K562 treated with DMSO at 1 percent for 4 hours (cell line): ENCODE data around the gene HIBCH. TPM values are rescaled to one million over a fixed set of nuclear protein-coding genes. Genes with fewer than 3 reads are reported as not detected.

Experiments used
- total RNA-seq: library from RNA; unstranded; fragments of 300-600 nt; gene quantifications from 2 replicates; pipeline ENCODE4 v1.2.3, GENCODE V29; 2022; ENCODE audit not compliant: insufficient read depth

The HIBCH gene
- total RNA-seq, result 9.7 and 15.0 TPM in 2 replicates

GRCh38 chr2:190319555-190320498 is at the start of gene HIBCH:
Gene HIBCH, minus strand, starts transcription at chr2:190319826. Its CDS starts 76 bp downstream, at chr2:190319750.

DNA sequence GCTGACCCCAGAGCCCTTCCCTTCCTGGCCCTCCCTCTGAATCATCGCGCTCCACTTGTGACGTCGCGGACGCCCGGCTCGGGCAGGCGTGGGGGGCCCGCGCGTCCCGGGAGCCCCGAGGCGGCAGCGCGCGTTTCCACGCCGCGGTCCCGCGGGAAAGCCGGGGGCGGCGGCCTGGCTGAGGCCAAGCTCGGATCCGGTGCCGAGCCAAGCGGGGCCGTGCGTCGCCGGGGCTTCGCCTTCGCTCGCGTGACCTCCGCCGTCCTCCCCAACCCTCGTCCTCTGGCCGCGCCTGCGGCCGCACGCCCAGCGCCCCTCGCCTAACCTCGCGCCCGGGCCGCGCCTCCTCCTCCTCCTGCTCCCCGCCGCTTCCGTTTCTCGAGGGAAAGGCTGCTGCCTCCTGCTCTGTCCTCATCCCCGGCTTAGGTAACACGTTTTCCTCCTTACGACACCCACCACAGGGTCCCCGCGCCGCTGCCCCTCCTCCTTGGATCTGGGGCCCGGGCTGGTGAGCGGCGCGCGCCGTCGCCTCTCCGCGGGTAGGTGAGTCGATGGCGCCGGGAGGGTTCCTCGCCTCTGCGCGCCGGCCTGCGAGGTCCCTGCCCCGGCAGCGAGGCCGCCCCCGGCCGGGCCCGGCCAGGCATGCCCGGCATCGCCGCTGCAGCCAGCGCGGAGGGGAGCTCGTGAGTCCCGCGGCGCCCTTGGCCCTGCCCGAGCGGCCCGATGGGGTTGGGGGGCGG is 24.1 kb upstream of the HIBCH start, which contains the start of gene INPP1:
INPP1 (plus strand) TSS at position 54 of the 740 bp plus-strand sequence. CDS start 16,514 bp downstream, outside the sequence.

Other genes starting within 250 kb of the HIBCH start
- 2.1 and 2.5 TPM in 2 replicates for gene INPP1, start 23.8 kb upstream of the HIBCH start, total RNA-seq
- gene MFSD6, start 88.5 kb upstream of the HIBCH start, total RNA-seq, result 6.2 and 12.0 TPM in 2 replicates
- 0.98 and 1.1 TPM in 2 replicates for gene NEMP2, start 214.9 kb upstream of the HIBCH start, total RNA-seq